CD8-positive, alpha-beta memory T cell (primary cell): Measurements from ENCODE around the gene CHGA. TPM values are rescaled to one million over a fixed set of nuclear protein-coding genes. Genes with fewer than 3 reads are reported as not detected.

Source experiments
- CTCF ChIA-PET: fragments of 350-600 bp; sonication (Branson Sonifier 250); formaldehyde crosslinking; loops from one replicate; lab custom pipeline; 2021; ENCODE audit warnings: antibody characterized with exemption; lab: Charles Lee
- POLR2A ChIA-PET: fragments of 350-600 bp; sonication (Branson Sonifier 250); formaldehyde crosslinking; loops from one replicate; lab custom pipeline; 2021; ENCODE audit warnings: antibody characterized with exemption; lab: Charles Lee
- DNase-seq, 5 donors: peaks; one replicate each; pipeline versions ENCODE4 v3.0.0 to v3.0.0-alpha.2; 2020 to 2022; ENCODE audit warnings: mixed read lengths in 1 of 5
- H3K27ac ChIP-seq: one replicate; pipeline ENCODE4 v1.7.0; 2013; ENCODE audit warnings: low read depth, mild to moderate bottlenecking, low read length, moderate library complexity
- H3K27me3 ChIP-seq: 2 replicates; pipeline ENCODE4 v1.7.0; 2013; ENCODE audit warnings: low read length, mild to moderate bottlenecking; ENCODE audit not compliant: insufficient read depth, poor library complexity, severe bottlenecking
- H3K36me3 ChIP-seq: 2 replicates; pipeline ENCODE4 v1.7.0; 2013; ENCODE audit warnings: mild to moderate bottlenecking, low read length, moderate library complexity; ENCODE audit not compliant: insufficient read depth
- H3K4me1 ChIP-seq: 2 replicates; pipeline ENCODE4 v1.7.0; 2013; ENCODE audit warnings: mild to moderate bottlenecking, low read length, moderate library complexity; ENCODE audit not compliant: insufficient read depth
- H3K4me3 ChIP-seq: 2 replicates; pipeline ENCODE4 v1.7.0; 2013; ENCODE audit warnings: mild to moderate bottlenecking, low read length
- H3K9me3 ChIP-seq: 2 replicates; pipeline ENCODE4 v1.7.0; 2013; ENCODE audit warnings: mild to moderate bottlenecking, low read length
- H3K27ac Mint-ChIP-seq, 8 donors: one replicate each; pipeline ENCODE4 v1.8.0; 2020 to 2021; ENCODE audit warnings: mixed read lengths in 8 of 8, mild to moderate bottlenecking in 6 of 8, inconsistent platforms in 3 of 8, moderate library complexity in 3 of 8
- H3K27me3 Mint-ChIP-seq, 2 donors: one replicate each; pipeline ENCODE4 v1.8.0; 2020 to 2021; ENCODE audit warnings: mixed read lengths in 2 of 2, mild to moderate bottlenecking in 1 of 2, moderate library complexity in 1 of 2
- H3K36me3 Mint-ChIP-seq, 3 donors: one replicate each; pipeline ENCODE4 v1.8.0; 2020 to 2021; ENCODE audit warnings: mixed read lengths in 3 of 3, inconsistent platforms in 1 of 3, mild to moderate bottlenecking in 1 of 3
- H3K4me1 Mint-ChIP-seq, 3 donors: one replicate each; pipeline ENCODE4 v1.8.0; 2020 to 2021; ENCODE audit warnings: mixed read lengths in 3 of 3, inconsistent platforms in 1 of 3, mild to moderate bottlenecking in 1 of 3
- H3K4me3 Mint-ChIP-seq, 7 donors: one replicate each; pipeline ENCODE4 v1.8.0; 2020 to 2021; ENCODE audit warnings: mixed read lengths in 7 of 7, mild to moderate bottlenecking in 6 of 7, moderate library complexity in 4 of 7, inconsistent platforms in 2 of 7
- H3K9me3 Mint-ChIP-seq, 5 donors: one replicate each; pipeline ENCODE4 v1.8.0; 2020 to 2022; ENCODE audit warnings: mixed read lengths in 5 of 5, mild to moderate bottlenecking in 3 of 5, moderate library complexity in 2 of 5, inconsistent platforms in 1 of 5
- polyA plus RNA-seq: library from polyadenylated mRNA; unstranded; fragments of 300-500 nt; fragmentation: Illumina TruSeq; gene quantifications from one replicate; pipeline ENCODE4 v1.2.3, GENCODE V29; 2021
- total RNA-seq, 2 experiments: library from RNA; stranded (reverse); gene quantifications; one replicate each; pipeline ENCODE4 v1.2.3, GENCODE V29; 2021

The CHGA gene
- total and polyA plus RNA-seq, 3 experiments from 2014 or later: not detected

GRCh38 chr14:92938890-92939671 is 16.1 kb downstream of the CHGA start:
- H3K4me3 ChIP-seq: no peak overlapping the region
- H3K36me3 ChIP-seq: no peaks in the 10 kb centered on the region
- H3K9me3 ChIP-seq: no peaks in the 10 kb centered on the region
- no peaks in the 10 kb centered on the region for H3K4me1 ChIP-seq
- DNase-seq: no peak
- no peaks in the 10 kb centered on the region for H3K4me1 Mint-ChIP-seq
- no peaks in the 10 kb centered on the region for H3K27me3 Mint-ChIP-seq
- H3K4me3 Mint-ChIP-seq: no peak overlapping the region
- ChIA-PET CTCF (interaction anchor here (0.9 kb wide), 1 partner anchor 16 kb away, joined by 4 read pairs; the partner anchor contains the start of gene CHGA), POLR2A (no interaction called here)
- H3K9me3 Mint-ChIP-seq: no peaks in the 10 kb centered on the region
- no peaks in the 10 kb centered on the region for H3K27me3 ChIP-seq
- peak overlapping the region in 1 of 8 donors; percentile 6 for H3K27ac Mint-ChIP-seq
- peaks cover 0 to 59% (median 0%) of the 10 kb centered on the region in 3 donors for H3K36me3 Mint-ChIP-seq
- no peak overlapping the region for H3K27ac ChIP-seq

DNA sequence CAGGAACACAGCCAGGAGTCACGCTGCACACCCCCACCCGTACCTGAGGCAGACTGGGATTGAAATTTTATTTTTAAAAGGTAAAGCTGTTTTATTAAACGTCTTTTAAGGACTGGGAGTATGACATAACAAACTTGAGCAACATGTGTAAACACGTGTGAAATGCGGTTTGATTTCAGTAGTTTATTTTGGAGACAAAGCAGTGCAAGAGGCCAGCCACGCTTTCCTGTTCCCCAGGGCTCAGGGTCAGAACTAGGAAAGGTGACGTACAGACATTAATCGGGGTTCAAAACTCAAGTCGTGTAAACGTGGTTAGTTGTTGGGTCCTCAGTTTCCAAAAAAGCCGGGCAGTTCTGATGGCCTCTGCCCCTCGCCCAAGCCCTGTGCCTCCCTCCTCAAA is 16.7 kb downstream of the CHGA start:
- Mint-ChIP-seq H3K9me3 (no peaks in the 10 kb centered on the region), H3K36me3 (peaks cover 0 to 65% (median 5%) of the 10 kb centered on the region in 3 donors)
- CTCF ChIA-PET: interaction anchor here (0.9 kb wide), 1 partner anchor 17 kb away, joined by 4 read pairs; the partner anchor contains the start of gene CHGA

DNA sequence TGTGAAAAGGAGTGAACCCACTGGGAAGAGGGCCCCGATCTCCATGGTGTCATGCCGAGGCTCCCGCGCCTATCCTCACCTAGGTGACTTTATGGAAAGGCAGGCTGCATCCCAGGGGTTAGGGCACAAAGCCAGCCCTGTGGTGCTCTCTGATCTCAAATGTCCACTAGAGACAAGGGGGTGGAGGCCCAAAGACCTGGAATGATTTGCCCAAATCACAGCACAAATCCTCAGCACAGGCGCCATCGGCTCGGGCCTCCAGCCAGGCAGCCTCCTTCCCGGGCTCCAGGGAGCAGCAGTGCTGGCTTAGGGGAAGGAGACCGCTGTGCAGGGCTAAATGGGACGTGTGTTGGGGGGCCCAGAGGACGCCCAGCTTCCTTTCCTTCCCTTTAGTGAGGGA is 17.6 kb downstream of the CHGA start:
- H3K4me3 ChIP-seq: no peak overlapping the region
- H3K27ac Mint-ChIP-seq: peak overlapping the region in 2 of 8 donors; percentile 29 to 50
- H3K9me3 ChIP-seq: no peaks in the 10 kb centered on the region
- H3K4me3 Mint-ChIP-seq: no peak overlapping the region
- ChIA-PET CTCF (no interaction called here), POLR2A (no interaction called here)
- peaks cover 0 to 1% (median 0%) of the 10 kb centered on the region in 3 donors for H3K4me1 Mint-ChIP-seq
- H3K9me3 Mint-ChIP-seq: no peaks in the 10 kb centered on the region
- no peaks in the 10 kb centered on the region for H3K4me1 ChIP-seq
- no peaks in the 10 kb centered on the region for H3K27me3 Mint-ChIP-seq
- no peaks in the 10 kb centered on the region for H3K27me3 ChIP-seq
- H3K27ac ChIP-seq: no peak overlapping the region
- H3K36me3 Mint-ChIP-seq: peaks cover 0 to 73% (median 6%) of the 10 kb centered on the region in 3 donors
- no peak for DNase-seq
- no peaks in the 10 kb centered on the region for H3K36me3 ChIP-seq

More for the DNA sequence above, 16.7 kb downstream of the CHGA start:
- Mint-ChIP-seq H3K4me1 (peaks cover 0 to 1% (median 0%) of the 10 kb centered on the region in 3 donors), H3K4me3 (no peak overlapping the region), H3K27ac (no peak overlapping the region), H3K27me3 (no peaks in the 10 kb centered on the region)
- no peaks in the 10 kb centered on the region for H3K4me1 ChIP-seq
- no peak for DNase-seq
- H3K4me3 ChIP-seq: no peak overlapping the region
- H3K27me3 ChIP-seq: no peaks in the 10 kb centered on the region
- H3K9me3 ChIP-seq: no peaks in the 10 kb centered on the region
- H3K36me3 ChIP-seq: no peaks in the 10 kb centered on the region
- no peak overlapping the region for H3K27ac ChIP-seq
- POLR2A ChIA-PET: no interaction called here

- H3K27me3 ChIP-seq: no peaks in the 10 kb centered on the region
- Mint-ChIP-seq H3K4me1 (peaks cover 0 to 1% (median 0%) of the 10 kb centered on the region in 3 donors), H3K36me3 (peaks cover 0 to 73% (median 8%) of the 10 kb centered on the region in 3 donors), H3K27me3 (no peaks in the 10 kb centered on the region), H3K9me3 (no peaks in the 10 kb centered on the region), H3K4me3 (no peak overlapping the region), H3K27ac (no peak overlapping the region)
- H3K4me3 ChIP-seq: no peak overlapping the region
- H3K36me3 ChIP-seq: peaks cover 4% of the 10 kb centered on the region
- no peaks in the 10 kb centered on the region for H3K4me1 ChIP-seq
- POLR2A ChIA-PET: no interaction called here
- DNase-seq: no peak
- no peaks in the 10 kb centered on the region for H3K9me3 ChIP-seq
- CTCF ChIA-PET: interaction anchor here (1.4 kb wide), 1 partner anchor 11 kb away, joined by 3 read pairs; no protein-coding TSS in a partner anchor
- H3K27ac ChIP-seq: no peak overlapping the region
Measured at GRCh38 chr14:92941531-92941930, 18.6 kb downstream of the CHGA start.

GRCh38 chr14:92942136-92942535 is 19.2 kb downstream of the CHGA start:
- H3K4me3 Mint-ChIP-seq: no peak overlapping the region
- no peak overlapping the region for H3K27ac ChIP-seq
- H3K36me3 ChIP-seq: peaks cover 4% of the 10 kb centered on the region
- no peak for DNase-seq
- peaks cover 0 to 1% (median 0%) of the 10 kb centered on the region in 3 donors for H3K4me1 Mint-ChIP-seq
- ChIA-PET POLR2A (no interaction called here), CTCF (interaction anchor here (1.4 kb wide), 1 partner anchor 10 kb away, joined by 3 read pairs; no protein-coding TSS in a partner anchor)
- no peaks in the 10 kb centered on the region for H3K9me3 ChIP-seq
- H3K36me3 Mint-ChIP-seq: peaks cover 0 to 71% (median 10%) of the 10 kb centered on the region in 3 donors
- H3K9me3 Mint-ChIP-seq: no peaks in the 10 kb centered on the region
- no peaks in the 10 kb centered on the region for H3K27me3 Mint-ChIP-seq
- H3K4me3 ChIP-seq: no peak overlapping the region
- no peaks in the 10 kb centered on the region for H3K27me3 ChIP-seq
- no peak overlapping the region for H3K27ac Mint-ChIP-seq
- H3K4me1 ChIP-seq: no peaks in the 10 kb centered on the region

DNA sequence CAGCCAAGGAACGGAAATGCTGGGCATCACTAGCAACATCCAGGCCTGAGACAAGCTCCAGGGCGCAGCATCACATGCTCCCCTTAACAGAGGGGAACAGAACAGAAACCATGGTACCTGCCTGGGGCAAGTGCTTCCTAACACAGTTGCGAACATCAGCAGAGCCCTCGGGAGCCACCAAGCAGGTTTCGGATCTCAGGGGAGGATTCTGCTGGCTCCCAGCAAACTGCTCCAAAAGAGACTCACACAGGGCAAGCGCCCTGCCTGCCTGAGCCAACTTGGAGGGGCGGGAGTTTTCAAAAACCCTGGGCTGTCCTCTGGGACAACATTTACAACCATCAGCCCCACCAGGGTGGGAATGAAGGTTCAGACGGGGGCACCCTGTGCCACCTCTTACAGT is 19.6 kb downstream of the CHGA start:
- CTCF ChIA-PET: interaction anchor here (1.4 kb wide), 1 partner anchor 10 kb away, joined by 3 read pairs; no protein-coding TSS in a partner anchor
- no peak overlapping the region for H3K27ac Mint-ChIP-seq
- peaks cover 0 to 72% (median 10%) of the 10 kb centered on the region in 3 donors for H3K36me3 Mint-ChIP-seq
- H3K9me3 Mint-ChIP-seq: no peaks in the 10 kb centered on the region
- H3K4me3 ChIP-seq: no peak overlapping the region
- no peak overlapping the region for H3K27ac ChIP-seq
- H3K27me3 ChIP-seq: no peaks in the 10 kb centered on the region
- no peaks in the 10 kb centered on the region for H3K27me3 Mint-ChIP-seq
- no peaks in the 10 kb centered on the region for H3K9me3 ChIP-seq
- POLR2A ChIA-PET: no interaction called here
- no peak for DNase-seq
- H3K4me3 Mint-ChIP-seq: no peak overlapping the region
- H3K4me1 Mint-ChIP-seq: peaks cover 0 to 1% (median 0%) of the 10 kb centered on the region in 3 donors
- H3K36me3 ChIP-seq: peaks cover 4% of the 10 kb centered on the region
- no peaks in the 10 kb centered on the region for H3K4me1 ChIP-seq

GRCh38 chr14:92942976-92943710 is 20.2 kb downstream of the CHGA start:
- DNase-seq: no peak
- POLR2A ChIA-PET: no interaction called here
- Histone ChIP-seq H3K36me3 (peaks cover 4% of the 10 kb centered on the region), H3K4me1 (no peaks in the 10 kb centered on the region), H3K4me3 (no peak overlapping the region), H3K27ac (no peak overlapping the region), H3K27me3 (no peaks in the 10 kb centered on the region), H3K9me3 (no peaks in the 10 kb centered on the region)
- H3K36me3 Mint-ChIP-seq: peaks cover 0 to 76% (median 11%) of the 10 kb centered on the region in 3 donors
- no peaks in the 10 kb centered on the region for H3K27me3 Mint-ChIP-seq
- H3K4me1 Mint-ChIP-seq: peaks cover 0 to 1% (median 0%) of the 10 kb centered on the region in 3 donors
- H3K27ac Mint-ChIP-seq: no peak overlapping the region
- no peak overlapping the region for H3K4me3 Mint-ChIP-seq
- CTCF ChIA-PET: interaction anchor here (1.4 kb wide), 1 partner anchor 9 kb away, joined by 3 read pairs; no protein-coding TSS in a partner anchor
- no peaks in the 10 kb centered on the region for H3K9me3 Mint-ChIP-seq
